Parathyroid adenoma (tissue), 2 donors: ENCODE data around the gene PHLDB1.
A peak's percentile ranks its signal among the peaks of the same experiment; 100 is the strongest.
"Not testable (repeated sequence)": the region's sequence is repeated elsewhere in the genome, so short reads cannot be mapped to it uniquely, and the experiment has no call there.

ENCODE experiments used
- H2AFZ ChIP-seq: fragments of 300-600 bp; sonication (generic); one replicate; pipeline ENCODE4 v1.7.0; 2017; ENCODE audit warnings: antibody characterized with exemption, mild to moderate bottlenecking
- H3K27ac ChIP-seq: fragments of 300-600 bp; sonication (generic); one replicate; pipeline ENCODE4 v1.7.0; 2017
- H3K27me3 ChIP-seq: fragments of 300-600 bp; sonication (generic); one replicate; pipeline ENCODE4 v1.7.0; 2017; ENCODE audit warnings: low read length; ENCODE audit not compliant: control insufficient read depth, insufficient read depth
- H3K36me3 ChIP-seq: fragments of 300-600 bp; sonication (generic); one replicate; pipeline ENCODE4 v1.7.0; 2017; ENCODE audit warnings: low read length; ENCODE audit not compliant: control insufficient read depth, insufficient read depth
- H3K4me1 ChIP-seq: fragments of 300-600 bp; sonication (generic); one replicate; pipeline ENCODE4 v1.7.0; 2017; ENCODE audit warnings: control low read depth
- H3K4me2 ChIP-seq: fragments of 300-600 bp; sonication (generic); one replicate; pipeline ENCODE4 v1.7.0; 2017; ENCODE audit warnings: low read length
- H3K4me3 ChIP-seq: fragments of 300-600 bp; sonication (generic); one replicate; pipeline ENCODE4 v1.7.0; 2017; ENCODE audit warnings: low read depth, low read length
- H3K79me2 ChIP-seq: fragments of 300-600 bp; sonication (generic); one replicate; pipeline ENCODE4 v1.7.0; 2017; ENCODE audit warnings: control low read depth
- H3K9ac ChIP-seq: fragments of 300-600 bp; sonication (generic); one replicate; pipeline ENCODE4 v1.7.0; 2017; ENCODE audit warnings: mild to moderate bottlenecking
- H3K9me3 ChIP-seq: fragments of 300-600 bp; sonication (generic); one replicate; pipeline ENCODE4 v1.7.0; 2017; ENCODE audit warnings: low read length; ENCODE audit not compliant: control insufficient read depth
- TF ChIP-seq, protein P1 (sequence below): fragments of 300-600 bp; sonication (generic); IDR thresholded peaks from one replicate; pipeline ENCODE4 v1.7.0; 2017; ENCODE audit warnings: antibody characterized with exemption, mild to moderate bottlenecking
- donor health status: primary hyperparathyroidism.

PHLDB1 gene

GRCh38 chr11:118570787-118571186 lies 36.6 kb upstream of the PHLDB1 start:
- Histone ChIP-seq H3K9ac (no peak overlapping the region), H3K9me3 (no peaks in the 10 kb centered on the region), H3K79me2 (peaks cover 19% of the 10 kb centered on the region), H3K36me3 (no peaks in the 10 kb centered on the region), H3K27me3 (no peaks in the 10 kb centered on the region), H3K4me2 (no peak overlapping the region), H3K4me1 (peaks cover 3% of the 10 kb centered on the region), H3K27ac (no peak overlapping the region), H2AFZ (no peak overlapping the region), H3K4me3 (no peak overlapping the region)
- TF ChIP-seq, protein P1, sequence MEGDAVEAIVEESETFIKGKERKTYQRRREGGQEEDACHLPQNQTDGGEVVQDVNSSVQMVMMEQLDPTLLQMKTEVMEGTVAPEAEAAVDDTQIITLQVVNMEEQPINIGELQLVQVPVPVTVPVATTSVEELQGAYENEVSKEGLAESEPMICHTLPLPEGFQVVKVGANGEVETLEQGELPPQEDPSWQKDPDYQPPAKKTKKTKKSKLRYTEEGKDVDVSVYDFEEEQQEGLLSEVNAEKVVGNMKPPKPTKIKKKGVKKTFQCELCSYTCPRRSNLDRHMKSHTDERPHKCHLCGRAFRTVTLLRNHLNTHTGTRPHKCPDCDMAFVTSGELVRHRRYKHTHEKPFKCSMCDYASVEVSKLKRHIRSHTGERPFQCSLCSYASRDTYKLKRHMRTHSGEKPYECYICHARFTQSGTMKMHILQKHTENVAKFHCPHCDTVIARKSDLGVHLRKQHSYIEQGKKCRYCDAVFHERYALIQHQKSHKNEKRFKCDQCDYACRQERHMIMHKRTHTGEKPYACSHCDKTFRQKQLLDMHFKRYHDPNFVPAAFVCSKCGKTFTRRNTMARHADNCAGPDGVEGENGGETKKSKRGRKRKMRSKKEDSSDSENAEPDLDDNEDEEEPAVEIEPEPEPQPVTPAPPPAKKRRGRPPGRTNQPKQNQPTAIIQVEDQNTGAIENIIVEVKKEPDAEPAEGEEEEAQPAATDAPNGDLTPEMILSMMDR = no peak

- H3K27ac ChIP-seq = peak overlapping the region; percentile 96
- H3K36me3 ChIP-seq, H3K27me3 ChIP-seq, H3K4me1 ChIP-seq, H3K9ac ChIP-seq, H3K4me2 ChIP-seq, H3K9me3 ChIP-seq: not testable (repeated sequence)
- peak overlapping the region; percentile 98 for H2AFZ ChIP-seq
- peak overlapping the region; percentile 97 for H3K4me3 ChIP-seq
- H3K79me2 ChIP-seq = peaks cover 22% of the 10 kb centered on the region
These were observed 35.7 kb upstream of the PHLDB1 start for GRCh38 chr11:118571701-118572060.

- H3K9ac ChIP-seq = peak within 1 kb of the TSS; percentile 84
These were observed 35.1 kb upstream of the PHLDB1 start, which contains the start of gene ARCN1 for GRCh38 chr11:118572061-118572980. Gene ARCN1, plus strand, starts transcription at chr11:118572409. Its CDS starts 139 bp downstream, at chr11:118572548.

DNA sequence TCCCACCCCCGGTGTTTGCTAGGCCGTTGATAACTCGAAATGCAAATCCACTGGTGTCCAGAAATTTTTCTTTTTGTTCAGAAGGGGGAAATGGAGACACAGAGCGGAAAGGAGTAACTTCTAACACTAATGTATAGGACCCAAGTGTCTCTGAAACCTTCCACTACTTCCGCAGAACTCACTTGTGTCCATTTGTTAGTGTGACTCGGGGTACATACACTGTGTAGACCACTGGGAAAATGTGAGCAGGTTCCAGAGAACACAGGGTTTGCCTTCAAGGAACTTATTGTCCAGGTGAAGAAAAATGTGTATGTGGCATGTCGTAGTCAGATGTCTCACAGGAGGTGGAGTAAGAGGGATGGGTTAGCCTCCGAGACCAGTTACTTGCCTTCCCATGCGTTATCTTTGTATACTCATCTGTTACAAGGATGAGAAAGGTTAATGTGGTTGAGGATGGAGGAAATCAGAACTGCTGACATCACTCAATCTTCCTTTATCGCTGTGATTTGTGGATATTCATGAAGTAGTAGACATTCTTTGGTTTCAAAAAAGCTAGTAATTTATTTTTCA lies 34.3 kb upstream of the PHLDB1 start:
- Histone ChIP-seq H3K4me1 (peaks cover 3% of the 10 kb centered on the region), H3K9me3 (no peaks in the 10 kb centered on the region), H3K9ac (peak overlapping the region; percentile 84), H3K36me3 (no peaks in the 10 kb centered on the region), H2AFZ (peak overlapping the region; percentile 98), H3K27me3 (no peaks in the 10 kb centered on the region), H3K4me2 (peak overlapping the region; percentile 52), H3K27ac (peak overlapping the region; percentile 96), H3K79me2 (peaks cover 31% of the 10 kb centered on the region), H3K4me3 (peak overlapping the region; percentile 97)
- TF ChIP-seq, protein P1 = no peak

More at GRCh38 chr11:118572061-118572980, 35.1 kb upstream of the PHLDB1 start, which contains the start of gene ARCN1:
- H3K4me3 ChIP-seq = peak within 1 kb of the TSS; percentile 97
- H3K36me3 ChIP-seq = no peaks in the 10 kb centered on the region
- H3K4me2 ChIP-seq = peak within 1 kb of the TSS; percentile 52
- no peaks in the 10 kb centered on the region for H3K27me3 ChIP-seq
- H3K9me3 ChIP-seq = no peaks in the 10 kb centered on the region
- peaks cover 3% of the 10 kb centered on the region for H3K4me1 ChIP-seq
- TF ChIP-seq, protein P1 = no peak
- peak within 1 kb of the TSS; percentile 96 for H3K27ac ChIP-seq
- peak within 1 kb of the TSS; percentile 98 for H2AFZ ChIP-seq
- peaks cover 26% of the 10 kb centered on the region for H3K79me2 ChIP-seq

DNA sequence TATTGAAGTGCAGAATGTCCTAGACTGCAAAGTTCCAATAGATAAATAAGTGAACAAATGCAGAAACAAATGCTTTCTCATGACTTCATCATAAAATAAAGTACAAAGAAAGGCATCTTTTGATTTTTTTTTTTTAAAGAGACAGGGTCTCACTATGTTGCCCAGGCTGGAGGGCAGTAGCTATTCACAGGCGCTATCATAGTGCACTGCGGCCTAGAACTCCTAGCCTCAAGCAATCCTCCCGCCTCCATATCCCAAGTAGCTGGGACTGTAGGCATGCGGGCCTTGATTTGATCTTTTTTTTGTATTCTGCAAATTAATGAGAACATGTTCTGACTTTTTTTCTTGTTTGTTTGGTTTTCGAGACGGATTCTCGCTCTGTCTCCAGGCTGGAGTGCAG lies 32.8 kb upstream of the PHLDB1 start:
- Histone ChIP-seq H3K4me2 (no peak overlapping the region), H3K9ac (no peak overlapping the region), H3K79me2 (peaks cover 31% of the 10 kb centered on the region), H3K9me3 (no peaks in the 10 kb centered on the region), H3K4me1 (peaks cover 3% of the 10 kb centered on the region), H3K27ac (no peak overlapping the region), H3K4me3 (no peak overlapping the region), H3K27me3 (no peaks in the 10 kb centered on the region), H3K36me3 (no peaks in the 10 kb centered on the region), H2AFZ (no peak overlapping the region)
- TF ChIP-seq, protein P1 = no peak

GRCh38 chr11:118577995-118578394 lies 29.4 kb upstream of the PHLDB1 start:
- not testable (repeated sequence) for H3K9me3 ChIP-seq, H3K4me3 ChIP-seq, H3K27me3 ChIP-seq, H3K27ac ChIP-seq, H3K4me1 ChIP-seq, H3K36me3 ChIP-seq, H3K4me2 ChIP-seq, H3K9ac ChIP-seq, H2AFZ ChIP-seq
- peaks cover 32% of the 10 kb centered on the region for H3K79me2 ChIP-seq
